GM21619 (cell line): ENCODE results near the gene STXBP5.
A peak's percentile ranks its signal among the peaks of the same experiment; 100 is the strongest.

ENCODE experiments used
- ATAC-seq: cut with Tn5 transposase; IDR thresholded peaks from one replicate; pipeline ENCODE4 v1.9.1; 2021; ENCODE audit not compliant: unreplicated experiment

Gene STXBP5

DNA sequence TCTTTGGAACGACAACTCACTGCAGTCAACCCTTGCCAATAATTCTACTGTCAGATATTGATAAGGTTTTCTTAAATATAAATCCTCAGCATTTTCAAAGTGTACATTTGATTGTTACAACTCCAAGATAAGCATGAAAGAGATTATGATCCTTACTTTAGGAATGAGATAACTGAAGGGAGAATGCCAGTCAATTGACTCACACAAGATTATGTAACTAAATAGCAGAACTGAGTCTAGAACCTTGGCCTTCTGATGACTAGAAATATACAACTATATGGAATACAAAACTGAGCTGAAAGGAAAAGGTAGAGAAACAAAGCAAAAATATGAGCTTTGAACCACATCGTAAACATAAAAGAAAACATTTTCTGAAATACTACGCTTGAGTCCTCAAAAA, 26.9 kb upstream of the STXBP5 start:
- ATAC-seq, result no peak

DNA sequence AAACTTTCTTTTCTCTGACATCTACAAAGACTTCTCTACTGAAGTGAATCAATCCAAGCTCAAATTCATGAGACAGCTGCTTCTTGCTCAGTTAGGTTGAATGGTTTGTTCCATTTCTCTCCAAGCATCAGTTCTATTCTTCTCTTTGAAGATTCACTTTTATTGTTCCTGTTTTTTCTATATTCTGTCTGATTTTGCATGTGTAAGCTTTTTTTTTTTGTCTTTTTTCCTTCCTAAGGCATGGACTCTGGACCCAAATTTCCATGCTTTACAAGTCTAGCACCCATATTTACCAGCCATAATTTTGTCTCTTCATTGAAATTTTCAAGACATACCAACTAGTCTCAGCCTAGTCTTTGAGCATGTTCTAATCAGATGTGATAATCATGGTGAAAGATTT, 25.9 kb upstream of the STXBP5 start:
- no peak for ATAC-seq

DNA sequence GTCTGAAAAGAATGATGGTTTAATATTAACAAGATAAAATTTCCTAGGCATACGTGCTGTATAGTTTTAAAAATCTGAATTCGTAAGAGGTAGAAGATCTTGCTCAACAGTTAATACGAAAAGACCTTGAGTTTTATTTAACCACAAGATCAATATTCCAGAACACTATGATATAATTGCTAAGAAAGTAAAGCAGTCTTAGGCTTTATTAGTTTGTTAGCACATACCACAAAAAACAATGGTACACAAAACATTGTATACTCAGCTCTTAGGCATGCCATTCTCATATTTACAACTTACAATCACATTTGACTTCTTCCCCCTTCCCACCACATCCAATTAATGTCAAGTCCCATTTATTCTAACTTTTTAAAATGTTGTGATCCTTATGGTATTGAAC, 24.4 kb upstream of the STXBP5 start:
- ATAC-seq, result no peak

DNA sequence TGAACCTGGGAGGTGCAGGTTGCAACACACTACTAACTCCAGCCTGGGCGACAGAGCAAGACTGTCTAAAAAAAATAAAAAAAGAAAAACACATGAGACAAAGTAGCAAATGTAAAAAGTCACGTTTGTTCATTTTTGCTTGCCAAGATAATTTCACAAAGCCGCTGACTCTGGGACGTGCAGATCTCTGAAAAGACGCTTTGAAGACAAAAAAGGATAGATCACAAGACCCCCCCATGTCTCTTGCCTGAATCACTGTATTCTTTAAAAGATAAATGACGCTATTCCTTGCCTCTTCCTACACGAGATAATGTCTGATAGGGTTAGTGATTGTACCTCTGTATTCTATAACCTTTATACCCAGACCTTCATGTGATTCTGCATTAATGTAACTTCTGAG, 23.3 kb upstream of the STXBP5 start:
- ATAC-seq, result no peak

DNA sequence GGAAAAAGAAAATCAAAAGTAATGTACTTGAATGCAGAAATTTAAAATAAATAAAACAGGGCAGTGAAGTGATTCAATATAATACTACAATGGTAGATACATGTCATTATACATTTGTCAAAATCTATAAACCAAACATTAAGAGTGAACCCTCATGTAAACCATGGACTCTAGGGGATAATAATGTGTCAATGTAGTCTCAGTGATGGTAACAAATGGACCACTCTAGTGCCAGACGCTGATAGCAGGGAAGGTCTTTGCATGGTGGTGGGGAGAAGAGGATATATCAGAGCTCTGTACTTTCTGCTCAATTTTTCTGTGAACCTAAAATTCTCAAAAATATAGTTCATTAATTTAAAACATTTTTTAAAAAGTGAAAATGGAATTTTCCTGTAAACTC, 19.8 kb upstream of the STXBP5 start:
- ATAC-seq, result no peak

DNA sequence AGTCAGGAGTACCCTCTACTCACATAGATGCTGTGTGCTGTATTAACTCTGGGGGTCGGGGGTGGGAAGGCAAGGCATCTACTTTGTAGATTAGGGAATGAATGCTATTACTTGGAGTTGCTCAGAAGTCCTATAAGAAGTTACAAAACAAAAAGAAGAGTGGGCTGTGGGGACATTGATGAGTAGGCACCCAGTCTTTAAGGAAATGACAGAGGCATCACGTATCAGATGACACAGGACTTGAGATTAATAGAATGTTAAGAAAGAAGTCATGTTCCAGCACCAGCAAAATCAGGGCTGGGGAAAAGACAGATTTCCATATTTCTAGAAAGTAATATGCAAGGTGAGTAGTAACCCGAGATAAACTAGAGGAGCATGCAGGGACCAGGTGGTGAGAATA, 19.0 kb upstream of the STXBP5 start:
- ATAC-seq, result no peak

DNA sequence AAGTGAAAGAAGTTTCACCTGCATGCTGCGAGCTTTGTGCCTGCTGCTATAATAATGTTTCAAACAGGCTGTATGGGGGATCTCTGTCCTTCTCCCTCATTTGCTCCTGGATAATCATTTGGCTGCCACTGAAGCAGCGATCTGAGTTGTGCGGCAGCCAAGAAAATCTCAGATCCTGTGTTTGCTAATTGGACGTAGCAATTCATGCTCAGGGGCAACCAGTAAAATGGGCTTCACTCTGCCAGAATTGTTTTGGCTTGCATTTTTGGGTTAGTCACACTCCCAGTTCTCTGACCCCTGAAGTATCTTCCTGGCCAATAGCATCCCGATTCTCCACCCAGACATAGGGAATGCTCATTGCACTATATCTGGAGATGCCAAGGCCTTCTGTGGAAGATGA, 13.7 kb upstream of the STXBP5 start:
- no peak for ATAC-seq

DNA sequence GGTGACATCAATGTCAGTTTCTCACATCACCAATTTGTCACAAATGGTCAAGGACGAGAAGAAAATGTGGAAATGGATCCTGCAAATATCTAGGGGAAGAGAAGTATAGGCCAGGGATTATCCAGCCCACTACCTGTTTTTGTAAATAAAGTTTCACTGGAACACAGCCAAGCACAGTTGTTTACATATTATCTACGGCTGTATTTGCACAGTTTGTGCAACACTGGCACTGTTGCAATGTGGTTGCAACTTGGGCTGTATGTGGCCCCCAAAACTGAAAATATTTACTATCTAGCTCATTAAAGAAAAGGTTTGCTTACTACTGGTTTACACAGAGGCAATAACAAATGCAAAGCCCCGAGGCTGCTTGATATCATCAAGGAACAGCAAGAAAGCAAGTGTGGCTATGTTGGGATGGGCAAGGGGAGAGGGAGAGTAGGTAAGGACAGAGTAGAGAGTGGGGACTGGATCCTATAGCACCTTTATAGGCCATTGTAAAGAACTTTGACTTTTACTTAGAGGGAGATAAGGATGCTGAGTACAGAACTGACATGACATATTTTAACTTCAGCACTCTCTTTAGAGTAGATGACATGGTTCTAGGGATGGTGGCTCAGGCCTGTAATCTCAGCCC, 11.8 kb upstream of the STXBP5 start:
- no peak for ATAC-seq

DNA sequence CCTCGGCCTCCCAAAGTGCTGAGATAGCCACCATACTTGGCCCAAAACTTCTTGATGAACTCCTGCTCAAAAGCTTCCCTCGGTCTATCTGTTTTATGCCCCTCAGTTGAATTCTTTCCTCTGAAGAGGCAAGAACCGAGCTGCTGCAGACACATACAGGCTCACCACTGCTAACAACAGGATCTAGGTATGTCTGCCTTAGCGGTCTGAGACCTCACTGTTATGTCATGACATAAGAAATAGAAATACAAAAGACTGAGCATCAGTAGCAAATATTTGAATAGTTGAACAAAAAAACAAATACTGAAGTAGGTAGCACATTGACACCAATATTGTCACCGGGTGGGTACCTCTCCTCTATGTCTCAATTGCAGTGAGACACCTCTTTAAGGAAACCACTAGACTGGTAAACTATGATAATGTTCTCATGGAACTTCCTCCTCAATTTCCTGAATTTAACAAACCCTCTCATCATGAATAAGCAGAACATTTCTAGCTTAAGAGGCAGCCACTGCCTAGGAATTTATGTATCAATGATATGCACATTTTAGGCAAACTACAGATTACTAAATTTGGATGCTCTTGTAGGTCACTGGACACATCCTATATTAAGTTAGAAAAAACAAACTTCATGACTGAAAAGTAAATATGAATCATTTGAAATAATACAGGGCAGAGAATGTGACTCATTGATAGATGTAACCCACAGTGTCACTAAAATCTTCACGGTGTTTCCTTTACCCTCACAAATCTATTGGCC, 9.4 kb upstream of the STXBP5 start:
- ATAC-seq, result peak; percentile 36

DNA sequence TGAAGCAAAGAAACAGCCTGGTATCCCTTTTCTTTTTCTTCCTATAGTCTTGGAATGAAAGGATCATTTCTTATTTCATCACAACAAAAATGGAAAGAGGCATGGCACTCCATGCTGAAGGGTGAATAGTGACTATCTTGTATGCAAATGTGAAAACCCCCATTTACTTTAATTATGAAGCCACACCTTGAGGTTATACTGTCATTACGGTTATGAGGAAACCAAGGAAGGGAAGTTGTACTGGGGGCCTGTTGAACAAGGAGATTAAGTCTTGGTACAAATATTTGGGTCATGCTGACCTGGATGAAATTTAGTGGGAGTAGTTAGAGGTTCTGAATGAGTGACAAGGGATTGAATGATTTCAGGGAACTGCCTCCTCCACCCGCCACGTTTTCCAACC, 8.7 kb upstream of the STXBP5 start:
- ATAC-seq, result peak; percentile 49

DNA sequence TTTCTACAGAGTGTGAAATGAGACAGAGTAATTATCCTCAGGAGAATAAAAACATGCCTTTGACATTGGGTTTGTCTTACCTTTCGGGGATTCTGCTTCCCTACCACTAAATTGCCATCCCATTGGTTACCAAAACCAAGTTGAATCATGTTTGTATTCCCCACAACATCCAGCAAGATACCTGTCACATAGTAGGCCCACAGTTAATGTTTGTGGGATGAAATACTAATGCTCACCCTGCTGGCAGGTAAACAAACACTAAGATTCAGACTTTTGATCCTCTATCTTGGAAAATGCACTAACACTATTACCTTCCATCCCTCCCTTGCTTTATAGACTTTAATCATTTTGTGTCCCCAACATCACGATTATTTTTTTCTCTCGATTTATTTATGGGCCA, 8.2 kb upstream of the STXBP5 start:
- no peak for ATAC-seq

DNA sequence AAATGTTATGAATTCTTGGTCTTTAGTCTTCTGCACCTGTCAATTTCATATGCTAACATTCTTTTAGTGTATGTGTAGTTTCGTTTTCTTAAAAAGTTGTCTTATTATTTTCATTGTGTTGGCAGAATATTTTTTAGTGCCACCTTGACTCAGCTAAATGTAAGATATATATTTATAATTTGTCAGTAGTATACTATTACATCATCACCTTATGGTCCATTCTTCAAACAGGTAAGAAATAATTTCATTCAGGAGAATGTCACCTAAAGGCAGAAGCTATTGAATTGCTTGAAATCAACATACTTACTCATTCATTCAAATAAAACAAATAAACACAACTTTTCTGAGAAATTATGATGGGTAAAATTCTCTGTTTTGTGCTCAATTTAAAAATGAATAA, 3.5 kb upstream of the STXBP5 start:
- ATAC-seq, result no peak

DNA sequence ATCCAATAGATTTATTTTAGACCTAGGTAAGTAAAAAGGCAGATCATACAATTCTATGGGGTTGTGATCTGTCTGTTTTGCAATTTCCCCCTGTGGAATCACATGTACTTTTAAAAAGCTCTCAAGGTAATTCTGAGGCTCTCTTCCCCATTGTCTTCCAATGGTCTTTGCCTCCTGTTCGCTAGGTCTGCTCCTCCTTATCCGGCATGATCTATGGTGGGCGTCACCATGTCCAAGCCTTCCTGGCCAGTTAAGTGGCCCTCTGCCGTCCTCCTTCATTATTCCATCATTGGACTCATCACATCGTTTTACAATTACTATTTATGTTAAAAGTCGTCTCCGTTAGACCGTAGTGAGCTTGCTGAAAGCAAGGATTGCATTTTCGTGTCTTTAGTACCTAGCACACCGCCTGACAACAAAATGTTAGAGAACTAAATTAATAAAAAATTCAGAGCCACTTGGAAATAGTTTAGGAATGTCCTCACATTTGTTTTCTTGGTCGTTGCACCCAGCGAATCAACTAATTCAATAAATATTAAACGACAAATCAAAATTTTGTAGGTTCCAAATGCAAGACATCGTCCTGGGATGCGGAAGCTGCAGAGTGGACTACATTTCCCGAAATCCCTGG, 2.2 kb upstream of the STXBP5 start:
- ATAC-seq, result no peak

DNA sequence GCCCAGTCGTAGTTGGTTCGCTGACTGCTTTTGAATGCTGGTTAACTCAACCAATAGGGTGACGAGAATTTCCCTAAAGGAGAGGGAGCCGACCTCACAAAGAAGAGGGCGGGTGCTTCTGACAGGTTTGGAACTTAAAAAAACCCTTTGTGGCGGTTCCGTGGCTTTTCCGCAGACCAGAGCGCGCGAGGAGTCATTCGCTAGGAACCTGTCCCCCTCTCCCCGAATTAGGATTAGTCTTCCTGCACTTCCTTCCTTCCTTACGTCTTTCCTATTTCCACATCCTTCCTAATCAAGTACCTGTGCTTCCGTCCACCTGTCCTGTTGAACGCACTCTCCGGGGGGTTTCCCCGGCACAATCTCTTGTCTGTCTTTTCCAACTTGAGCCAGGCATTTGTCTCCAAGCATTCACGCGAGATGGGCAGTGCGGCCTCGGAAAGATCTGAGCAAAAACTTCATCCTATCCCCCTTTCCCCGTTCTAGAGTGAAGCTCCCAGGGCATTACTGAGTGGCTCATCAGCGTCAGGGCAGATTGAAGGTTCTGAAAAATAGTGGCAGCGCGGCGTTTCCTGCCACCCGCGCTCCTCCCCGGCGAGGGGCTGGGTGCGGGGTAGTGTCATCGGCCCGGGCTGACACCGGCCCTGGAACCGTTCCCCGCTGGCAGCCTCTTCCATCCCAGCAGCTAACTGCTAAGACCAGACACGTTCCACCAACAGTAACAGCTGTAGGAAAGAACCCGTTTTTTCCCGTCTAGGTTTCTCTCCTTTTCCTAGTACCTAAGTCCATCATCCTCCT, 1.5 kb upstream of the STXBP5 start:
- ATAC-seq, result peak; percentile 77

DNA sequence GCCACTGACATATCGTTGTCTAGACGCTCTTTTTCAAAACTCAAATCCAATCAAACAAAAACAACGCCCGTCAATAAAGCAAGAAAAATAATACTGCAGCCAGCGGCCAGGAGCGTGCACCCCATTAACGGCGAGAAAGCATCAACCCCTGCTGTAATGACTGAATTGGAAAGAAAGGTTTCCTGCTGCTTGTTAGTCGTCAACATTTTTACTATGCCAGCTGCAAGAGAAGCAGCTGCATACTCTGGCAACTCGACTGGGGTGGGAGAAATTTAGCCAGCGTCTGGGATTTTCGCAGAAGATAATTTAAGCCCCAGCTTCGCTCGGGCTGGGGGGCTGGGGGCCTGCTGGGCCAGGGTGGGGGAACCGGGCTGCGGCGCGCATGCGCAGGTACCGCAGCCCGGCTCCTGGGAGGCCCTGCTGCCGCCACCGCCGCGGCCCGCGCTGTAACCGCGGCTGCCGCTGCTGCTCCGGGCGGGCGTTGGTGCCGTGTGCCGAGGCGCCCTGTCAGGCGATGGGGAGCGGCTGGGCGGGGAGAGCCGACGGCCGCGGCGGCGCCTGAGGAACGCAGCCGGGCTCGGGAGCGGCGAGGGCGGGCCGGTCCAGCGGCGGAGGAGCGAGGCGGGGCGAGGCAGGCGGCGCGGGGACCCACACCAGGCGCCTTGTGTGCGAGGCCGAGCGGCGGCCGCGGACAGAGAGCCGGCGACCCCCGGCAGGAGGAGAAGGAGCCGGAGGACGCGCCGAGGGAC, 732 bp upstream of the STXBP5 start:
- ATAC-seq, result peak; percentile 44

DNA sequence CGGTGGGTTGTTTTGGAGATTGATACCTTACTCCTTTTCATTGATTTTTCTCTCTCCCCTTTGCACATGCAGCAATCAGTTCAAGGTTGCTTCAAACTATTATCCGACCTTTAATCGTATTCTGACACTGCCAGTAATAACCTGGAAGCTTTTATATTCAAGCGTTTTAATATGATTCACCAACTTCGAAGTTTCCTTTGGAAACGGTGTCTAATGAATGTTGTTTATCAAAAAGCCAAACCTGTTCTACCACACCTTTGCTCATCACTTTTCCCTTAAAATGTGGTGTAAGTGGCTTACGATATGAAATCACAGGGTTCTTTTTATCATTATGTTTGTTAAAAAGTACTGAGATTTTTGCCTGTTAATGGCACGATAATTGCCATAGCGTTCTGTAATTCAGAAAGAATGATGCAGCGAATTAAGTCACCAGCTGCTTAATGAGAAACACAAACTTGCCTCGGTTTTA, 660 bp downstream of the STXBP5 start:
- ATAC-seq, result no peak

DNA sequence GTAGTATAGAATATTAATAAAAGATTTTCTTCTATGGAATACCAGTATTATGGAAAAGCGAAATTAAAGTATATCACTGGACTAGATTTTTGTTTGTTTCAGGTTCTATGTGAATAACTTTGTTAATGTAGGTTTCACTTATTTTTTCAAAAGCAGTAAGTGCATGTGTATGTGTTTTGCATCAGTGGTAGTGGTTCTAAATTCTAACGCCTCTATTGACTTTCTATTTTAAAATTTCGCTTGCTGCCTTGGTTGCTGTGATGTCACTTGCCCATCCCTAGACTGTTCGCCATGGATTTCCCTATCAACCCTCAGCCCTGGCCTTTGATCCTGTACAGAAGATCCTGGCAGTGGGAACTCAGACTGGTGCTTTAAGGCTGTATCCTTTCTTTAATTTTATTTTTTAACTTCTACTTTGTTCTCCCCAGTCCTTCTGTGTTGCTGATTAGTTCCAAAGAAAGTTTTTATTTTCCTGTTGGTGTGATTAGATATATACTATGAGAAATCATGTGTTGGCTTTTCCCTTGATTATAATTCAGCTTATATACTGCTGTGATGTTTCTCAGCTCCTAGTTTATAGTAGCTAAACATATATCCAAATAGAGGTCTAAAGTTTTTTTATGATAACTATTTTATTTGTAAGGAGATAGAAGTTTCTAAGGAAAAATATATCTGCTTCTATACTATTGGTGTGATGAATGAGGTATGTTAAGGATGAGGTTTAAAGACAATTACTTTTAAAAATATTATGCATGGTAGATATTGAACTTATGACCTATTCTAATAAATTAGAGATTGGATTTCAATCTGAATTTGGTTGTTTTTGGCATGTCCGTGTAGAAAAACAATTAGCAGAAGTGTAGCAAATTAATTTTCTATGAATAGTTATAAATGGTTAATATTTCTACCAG, 1.7 kb downstream of the STXBP5 start:
- no peak for ATAC-seq

DNA sequence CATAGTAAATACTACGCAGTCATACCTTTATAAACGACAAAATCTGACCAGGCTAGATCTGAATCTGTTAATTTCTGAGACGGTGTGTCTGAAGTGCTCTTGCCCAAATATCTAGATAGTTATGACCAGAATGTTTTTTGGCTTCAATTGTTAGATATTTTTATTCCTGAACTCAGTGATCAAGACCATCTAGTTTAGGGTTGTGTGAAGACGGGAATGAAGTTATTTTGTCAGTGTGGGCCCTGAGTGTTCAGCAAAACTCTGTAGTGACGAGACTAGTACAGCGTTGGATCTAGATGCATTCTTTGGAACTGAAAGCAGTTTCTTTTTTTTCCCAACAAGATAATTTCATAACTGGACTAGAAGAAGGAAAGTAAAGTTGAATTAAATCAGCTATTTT, 3.1 kb downstream of the STXBP5 start:
- no peak for ATAC-seq

DNA sequence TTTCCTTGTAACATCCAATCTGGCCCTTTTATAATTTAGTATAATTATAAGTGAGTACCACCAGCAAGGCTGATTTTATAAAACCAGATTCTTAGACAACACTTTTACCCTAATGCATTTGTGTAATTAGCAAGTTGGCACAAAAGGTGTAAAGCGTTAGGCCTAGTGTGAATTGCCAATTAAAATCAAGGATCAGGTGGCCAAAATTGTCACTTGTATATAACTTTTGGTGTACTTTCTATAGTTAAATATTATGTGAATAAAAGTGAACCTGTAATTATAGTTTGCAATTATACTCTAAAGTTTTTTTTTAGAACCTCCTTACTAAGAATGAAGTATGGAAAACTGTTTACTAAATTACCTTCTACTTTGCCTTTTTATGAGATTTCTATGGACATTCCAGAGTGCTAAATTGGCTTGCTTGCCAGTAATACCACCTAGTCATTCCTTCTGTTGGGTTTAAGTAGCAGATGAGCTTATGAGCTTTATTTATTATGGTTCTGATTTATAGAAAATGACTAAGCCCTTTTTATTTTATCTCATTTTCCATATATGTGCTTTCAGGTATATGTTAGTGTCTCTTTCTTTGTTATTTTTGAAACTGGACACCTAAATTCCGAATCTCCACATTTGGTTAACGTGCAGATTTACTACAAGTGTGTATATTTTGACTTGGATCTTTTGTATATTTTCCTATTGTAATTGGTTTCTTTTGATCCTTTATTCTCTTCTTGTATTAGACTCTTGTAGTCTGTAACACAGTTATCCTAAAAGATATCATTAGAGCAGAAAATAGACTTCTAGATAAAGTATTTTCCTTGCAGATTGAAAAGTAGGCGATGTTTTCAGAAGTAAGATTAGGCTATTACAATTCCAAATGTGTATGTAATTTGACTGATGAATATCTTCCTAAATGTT, 3.9 kb downstream of the STXBP5 start:
- ATAC-seq, result no peak
